Measurements from ENCODE around the gene KCNG1.
A peak's percentile ranks its signal among the peaks of the same experiment; 100 is the strongest.

The KCNG1 gene

DNA sequence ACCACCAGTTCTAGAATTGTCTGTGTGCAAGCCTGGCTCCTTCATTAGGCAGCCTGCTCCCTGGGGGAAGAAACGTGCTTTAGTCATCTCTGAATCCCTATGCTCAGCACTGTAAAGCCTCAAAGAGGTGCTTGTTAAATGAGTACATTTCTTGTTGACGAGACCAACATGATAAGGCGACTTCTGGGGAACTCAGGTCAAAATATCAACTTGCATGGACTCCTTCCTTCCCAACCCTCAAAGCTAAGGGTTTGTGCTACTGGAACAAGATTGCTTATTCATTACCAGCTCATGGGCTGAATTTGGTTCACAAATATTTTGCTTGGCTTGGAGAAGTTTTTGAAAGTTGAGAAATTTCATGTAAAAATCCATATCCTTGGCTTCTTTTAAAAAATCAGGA, 10.6 kb downstream of the KCNG1 start:
- DNase-seq (ENCODE audit: low read depth) = no peak

DNA sequence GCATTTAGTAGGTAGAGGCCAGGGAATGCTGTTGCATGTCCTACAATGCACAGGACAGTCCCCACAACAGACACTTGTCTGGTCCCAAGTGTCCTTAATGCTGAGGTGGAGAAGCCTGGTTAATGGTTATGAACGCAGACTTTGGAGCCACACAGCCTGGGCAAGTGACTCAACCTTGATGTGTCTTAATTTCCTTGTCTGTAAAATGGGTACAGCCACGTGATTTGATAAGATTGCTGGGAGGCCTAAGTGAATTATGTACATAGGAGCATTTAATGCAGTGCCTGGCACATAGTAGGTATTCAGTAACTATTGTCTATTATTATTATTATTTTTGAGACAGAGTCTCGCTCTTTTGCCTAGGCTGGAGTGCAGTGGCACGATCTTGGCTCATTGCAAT, 11.4 kb downstream of the KCNG1 start:
- DNase-seq (ENCODE audit: low read depth) = no peak

- no peak for DNase-seq (ENCODE audit: low read depth)
Observed at GRCh38 chr20:51010932-51011331, 12.0 kb downstream of the KCNG1 start.

DNA sequence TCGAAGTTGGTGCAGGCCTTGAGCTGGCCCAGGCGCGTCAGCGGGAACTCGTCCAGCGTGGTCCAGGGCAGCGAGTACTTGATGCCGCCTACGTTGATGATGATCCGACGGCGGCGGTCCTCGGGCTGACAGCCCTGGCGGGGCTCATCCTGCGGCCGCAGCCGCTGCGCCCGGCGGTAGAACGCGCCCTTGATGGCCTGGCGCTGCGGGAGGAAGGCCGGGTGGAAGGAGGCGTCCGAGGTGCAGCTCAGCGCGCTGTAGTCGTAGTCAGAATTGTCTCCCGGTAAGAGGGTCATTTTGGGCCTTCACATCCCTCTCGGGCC, 12.9 kb downstream of the KCNG1 start:
- DNase-seq (ENCODE audit: low read depth) = no peak

GRCh38 chr20:51009303-51010042, 13.4 kb downstream of the KCNG1 start:
- DNase-seq (ENCODE audit: low read depth) = no peak

DNA sequence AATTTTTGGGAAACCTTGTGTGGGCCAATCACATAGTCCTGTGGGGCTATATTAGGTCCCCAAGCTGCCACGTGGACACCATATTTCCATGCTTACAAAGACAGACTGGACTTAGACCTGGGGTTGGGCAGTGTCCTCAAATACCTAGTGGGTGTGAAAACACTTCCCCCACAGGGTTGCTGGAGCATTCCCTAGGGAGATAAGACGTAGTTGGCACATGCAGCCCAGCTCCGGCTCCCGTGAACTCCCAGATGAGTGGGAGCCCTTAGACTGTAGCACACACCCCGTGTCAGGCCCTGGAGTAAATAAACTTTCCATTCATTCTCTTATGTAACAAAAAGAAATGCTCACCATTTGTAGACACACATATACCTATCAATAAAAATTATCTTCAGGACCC, 14.2 kb downstream of the KCNG1 start:
- no peak for DNase-seq (ENCODE audit: low read depth)

GRCh38 chr20:51005214-51005613, 17.7 kb downstream of the KCNG1 start:
- no peak for DNase-seq (ENCODE audit: low read depth)

DNA sequence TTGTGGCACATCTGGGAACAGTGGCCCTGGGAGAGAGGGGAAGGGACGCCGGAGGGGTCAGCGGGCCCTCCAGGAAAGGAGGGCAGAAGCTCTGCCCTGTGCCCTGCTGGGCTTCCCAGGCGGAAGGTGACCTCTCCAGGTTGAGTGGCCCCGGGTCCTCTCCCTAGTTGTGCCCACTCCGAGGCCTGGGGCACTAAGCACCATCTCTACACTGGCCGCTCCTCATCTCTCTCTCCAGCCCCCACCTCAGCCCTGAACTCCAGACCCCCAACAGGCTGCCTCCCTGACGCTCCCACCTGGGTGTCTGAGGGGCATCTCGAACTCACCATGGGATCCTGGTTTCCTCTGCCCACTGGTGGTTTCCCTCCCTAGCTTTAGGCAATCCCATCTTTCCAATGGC, 18.1 kb downstream of the KCNG1 start:
- no peak for DNase-seq (ENCODE audit: low read depth)

DNA sequence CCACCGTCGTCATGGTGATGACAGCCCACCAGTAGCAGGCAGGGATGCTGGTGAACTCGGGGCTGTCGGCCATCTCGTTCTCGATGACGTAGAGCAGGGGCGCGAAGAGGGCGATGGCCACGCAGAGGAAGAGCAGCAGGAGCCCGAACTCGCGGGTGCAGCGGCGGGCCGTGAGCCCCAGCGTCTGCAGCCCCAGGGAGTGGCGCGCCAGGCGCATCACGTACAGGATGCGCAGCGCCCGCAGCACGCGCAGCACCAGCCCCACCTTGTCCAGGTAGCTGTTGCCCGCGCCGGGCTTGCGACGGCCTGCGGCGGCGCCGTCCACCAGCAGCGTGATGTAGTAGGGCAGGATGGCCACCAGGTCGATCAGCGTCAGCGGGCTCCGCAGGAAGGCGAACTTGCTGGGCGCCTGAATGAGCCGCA, 18.6 kb downstream of the KCNG1 start:
- no peak for DNase-seq (ENCODE audit: low read depth)

DNA sequence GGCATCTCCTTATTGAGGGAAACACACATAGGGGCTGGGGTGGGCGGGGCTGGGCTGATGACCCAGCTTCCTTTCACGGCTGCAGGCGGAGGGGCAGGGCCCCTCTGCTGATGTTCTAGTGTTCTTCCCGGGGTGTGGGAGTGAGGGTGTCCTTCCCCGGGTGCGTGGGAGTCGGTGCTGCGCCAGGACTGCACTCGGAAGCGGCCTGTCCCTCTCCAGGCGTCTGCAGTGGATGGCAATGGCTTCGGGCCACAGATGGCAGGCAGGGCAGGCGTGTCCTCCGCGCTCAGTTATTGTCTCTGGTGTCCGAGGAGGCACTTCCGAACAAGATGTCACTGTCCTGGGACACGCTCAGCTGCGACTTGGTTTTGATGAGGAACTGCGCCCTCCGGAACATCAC, 19.2 kb downstream of the KCNG1 start:
- DNase-seq (ENCODE audit: low read depth) = no peak

GRCh38 chr20:51002633-51003032, 20.3 kb downstream of the KCNG1 start:
- no peak for DNase-seq (ENCODE audit: low read depth)

GRCh38 chr20:51001430-51002265, 21.3 kb downstream of the KCNG1 start:
- no peak for DNase-seq (ENCODE audit: low read depth)

DNA sequence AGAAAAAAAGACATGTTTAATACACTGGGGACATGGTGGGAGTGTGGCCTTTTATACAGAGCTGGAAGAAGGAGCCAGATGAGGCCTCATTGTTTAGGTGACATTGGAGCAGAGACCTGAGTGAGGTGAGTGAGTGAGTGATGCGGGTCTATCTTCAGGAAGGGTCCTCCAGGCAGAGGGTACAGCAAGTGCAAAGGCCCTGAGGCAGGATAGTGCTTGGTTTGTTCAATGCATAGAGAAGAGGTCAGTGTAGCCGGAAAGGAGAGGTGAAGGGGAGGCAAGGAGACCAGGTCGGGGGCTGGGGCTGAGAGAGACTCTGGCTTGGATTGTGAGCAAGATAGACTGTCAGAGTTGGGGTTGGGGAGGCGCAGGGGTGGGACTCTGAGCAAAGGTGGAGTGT, 23.6 kb downstream of the KCNG1 start:
- DNase-seq (ENCODE audit: low read depth) = no peak

DNA sequence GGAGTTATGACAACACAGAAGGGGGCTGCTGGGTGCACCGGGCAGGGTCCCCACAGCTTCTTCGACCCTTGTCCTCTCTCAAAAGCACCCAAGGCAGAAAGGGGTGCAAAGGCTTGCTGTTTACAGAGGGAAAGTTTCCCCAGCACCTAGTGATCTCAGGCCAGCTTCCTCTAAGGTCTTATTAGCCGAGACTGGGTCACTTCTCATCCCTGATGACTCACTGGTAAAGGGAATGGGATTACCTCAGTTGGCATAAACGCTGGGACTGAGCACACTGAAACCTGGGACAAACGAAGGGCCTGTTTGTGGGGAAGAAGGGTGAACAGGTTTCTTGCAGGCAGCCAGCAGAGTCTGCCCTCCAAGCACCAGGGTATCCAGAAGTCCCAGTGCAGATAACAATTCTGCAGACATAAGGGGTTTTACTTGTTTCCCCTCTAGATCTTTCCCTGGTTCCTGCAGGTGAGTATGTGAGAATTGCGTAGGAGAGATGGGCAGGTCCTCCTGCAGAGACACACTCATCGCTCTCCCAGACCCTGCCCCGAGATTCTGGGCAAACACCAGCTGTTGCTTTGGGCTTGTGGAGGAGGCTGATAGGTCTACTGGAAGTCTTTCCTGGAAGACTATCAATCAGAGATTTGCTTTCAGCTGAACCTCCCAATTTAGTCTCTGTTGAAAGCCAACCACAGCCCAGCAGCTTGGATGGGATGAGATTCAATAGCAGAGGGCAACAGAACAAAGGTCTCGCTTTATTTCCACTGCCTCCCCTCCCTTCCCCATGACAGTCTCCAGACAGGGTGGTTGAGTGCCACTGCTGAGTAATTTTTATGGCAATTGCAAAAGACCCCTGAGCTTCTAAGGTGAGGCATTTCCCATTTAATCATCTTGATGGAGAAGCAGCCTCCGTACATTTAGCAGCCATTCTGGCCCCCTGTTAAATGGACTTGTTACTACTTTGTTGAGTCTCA, 25.7 kb downstream of the KCNG1 start:
- no peak for DNase-seq (ENCODE audit: low read depth)

GRCh38 chr20:50995506-50995905, 27.4 kb downstream of the KCNG1 start:
- no peak for DNase-seq (ENCODE audit: low read depth)

GRCh38 chr20:50993876-50994275, 29.0 kb downstream of the KCNG1 start:
- DNase-seq (ENCODE audit: low read depth) = no peak

GRCh38 chr20:50992733-50993457, 30.0 kb downstream of the KCNG1 start:
- peak; percentile 30 for DNase-seq (ENCODE audit: low read depth)

DNA sequence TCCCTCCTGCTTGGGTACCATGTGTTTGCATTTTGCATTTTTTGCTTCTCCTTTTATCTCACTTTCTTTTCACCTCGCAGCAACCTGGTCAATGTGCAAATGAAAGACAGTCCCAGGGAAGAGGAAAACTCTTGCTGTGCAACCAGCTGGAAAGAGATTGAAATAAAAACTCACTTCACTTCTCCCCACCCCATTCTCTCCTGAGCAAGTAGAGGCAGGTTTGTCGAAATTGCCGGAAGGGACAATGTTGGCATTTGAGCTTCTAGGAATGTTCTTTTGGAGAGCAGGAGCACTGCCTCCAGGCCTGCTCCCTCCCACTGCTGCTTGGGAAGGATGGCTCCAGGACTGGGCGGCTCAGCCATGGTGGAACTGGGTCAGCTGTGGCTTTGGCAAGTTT, 30.6 kb downstream of the KCNG1 start:
- no peak for DNase-seq (ENCODE audit: low read depth)

- DNase-seq (ENCODE audit: low read depth) = no peak
Observed at GRCh38 chr20:50991076-50991475, 31.8 kb downstream of the KCNG1 start.

DNA sequence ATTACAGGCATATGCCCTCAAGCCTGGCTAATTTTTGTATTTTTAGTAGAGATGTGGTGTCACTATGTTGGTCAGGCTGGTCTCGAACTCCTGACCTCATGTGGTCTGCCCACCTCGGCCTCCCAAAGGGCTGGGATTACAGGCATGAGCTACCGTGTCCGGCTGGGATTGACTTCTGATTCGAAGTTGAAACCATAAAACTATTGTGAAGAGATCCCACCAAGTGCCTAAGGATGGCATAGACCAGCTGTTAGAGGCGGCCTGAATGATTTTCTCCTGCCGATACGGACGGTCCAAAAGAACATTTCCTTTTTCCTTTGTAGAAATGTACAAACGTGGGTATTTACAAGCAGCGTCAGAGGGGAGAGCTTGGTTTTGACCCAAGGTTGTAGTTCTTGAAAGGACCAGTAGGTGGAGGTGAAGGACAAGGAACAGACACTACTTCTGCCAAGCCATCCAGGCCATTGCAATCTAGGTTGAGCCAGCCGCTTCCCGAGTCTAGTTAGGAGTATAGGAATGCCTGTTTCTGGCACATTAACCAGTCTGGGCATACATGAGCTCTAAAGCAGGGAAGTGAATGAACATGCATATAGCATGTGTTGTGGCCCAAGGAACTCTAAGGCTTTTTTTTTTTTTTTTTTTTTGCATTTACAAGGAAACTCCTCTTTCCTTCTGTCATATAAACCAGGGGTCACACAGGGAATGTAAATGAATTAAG, 35.3 kb downstream of the KCNG1 start:
- peak; percentile 51 for DNase-seq (ENCODE audit: low read depth)

DNA sequence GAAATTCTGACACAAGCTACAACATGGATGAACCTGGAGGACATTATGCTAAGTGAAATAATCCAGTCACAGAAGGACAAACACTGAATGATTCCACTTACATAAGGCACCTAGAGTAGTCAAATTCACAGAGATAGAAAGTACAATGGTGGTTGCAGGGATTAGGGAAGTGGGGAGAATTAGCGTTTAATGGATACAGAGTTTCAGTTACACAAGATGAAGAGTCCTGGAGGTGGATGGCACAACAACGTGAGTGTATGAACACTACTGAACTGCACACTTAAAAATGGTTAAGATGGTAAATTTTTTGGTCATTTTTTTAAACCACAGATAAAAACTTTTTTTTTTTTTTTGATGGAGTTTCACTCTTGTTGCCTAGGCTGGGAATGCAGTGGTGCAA, 39.6 kb downstream of the KCNG1 start:
- no peak for DNase-seq (ENCODE audit: low read depth)
